HG03571 (cell line): Measurements from ENCODE around the gene P2RY8.
"Not testable (repeated sequence)": the region's sequence is repeated elsewhere in the genome, so short reads cannot be mapped to it uniquely, and the experiment has no call there.

Source experiments
- ATAC-seq: cut with Tn5 transposase; IDR thresholded peaks from one replicate; pipeline ENCODE4 v1.9.1; 2021; ENCODE audit not compliant: unreplicated experiment

The P2RY8 gene

GRCh38 chrX:1447969-1448572 lies 88.9 kb downstream of the P2RY8 start:
- ATAC-seq, result not testable (repeated sequence)

- ATAC-seq, result not testable (repeated sequence)
Observed at GRCh38 chrX:1446984-1447968, 89.7 kb downstream of the P2RY8 start.

GRCh38 chrX:1444561-1445500 lies 92.2 kb downstream of the P2RY8 start:
- ATAC-seq, result no peak

- ATAC-seq, result no peak
Observed at GRCh38 chrX:1443496-1444075, 93.4 kb downstream of the P2RY8 start.

- ATAC-seq, result no peak
Observed at GRCh38 chrX:1442724-1443367, 94.1 kb downstream of the P2RY8 start.

DNA sequence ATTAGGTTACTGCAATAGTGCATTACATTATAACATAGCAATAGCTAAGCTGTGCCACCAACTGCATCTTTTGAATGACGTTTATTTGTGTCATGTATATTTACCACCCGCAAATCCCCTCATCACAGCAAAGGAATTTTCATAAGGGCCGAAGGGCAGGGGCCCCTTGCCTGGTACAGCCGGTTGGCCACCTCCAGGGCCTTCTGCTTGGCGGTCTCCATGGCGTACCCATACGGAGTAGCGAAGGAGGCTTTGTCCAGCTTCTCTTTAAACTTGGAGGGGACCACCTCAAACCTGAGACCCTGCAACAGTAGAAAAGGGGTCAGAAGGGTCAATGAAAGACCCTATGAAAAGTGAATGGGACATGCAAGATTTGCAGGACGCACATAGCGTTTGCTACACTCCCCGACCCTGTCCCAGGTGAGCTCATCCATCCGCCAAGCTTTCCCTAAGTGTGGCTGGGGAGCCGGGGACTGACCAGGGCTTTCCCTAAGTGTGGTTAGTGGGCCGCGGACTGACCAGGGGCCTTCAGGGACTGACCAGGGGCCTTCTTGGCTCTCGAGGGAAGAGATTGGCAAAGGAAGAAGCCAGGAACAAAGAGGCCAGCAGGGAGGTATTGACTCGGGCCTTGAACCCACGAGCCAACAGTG lies 94.8 kb downstream of the P2RY8 start:
- no peak for ATAC-seq

- no peak for ATAC-seq
Observed at GRCh38 chrX:1440506-1440905, 96.5 kb downstream of the P2RY8 start.

DNA sequence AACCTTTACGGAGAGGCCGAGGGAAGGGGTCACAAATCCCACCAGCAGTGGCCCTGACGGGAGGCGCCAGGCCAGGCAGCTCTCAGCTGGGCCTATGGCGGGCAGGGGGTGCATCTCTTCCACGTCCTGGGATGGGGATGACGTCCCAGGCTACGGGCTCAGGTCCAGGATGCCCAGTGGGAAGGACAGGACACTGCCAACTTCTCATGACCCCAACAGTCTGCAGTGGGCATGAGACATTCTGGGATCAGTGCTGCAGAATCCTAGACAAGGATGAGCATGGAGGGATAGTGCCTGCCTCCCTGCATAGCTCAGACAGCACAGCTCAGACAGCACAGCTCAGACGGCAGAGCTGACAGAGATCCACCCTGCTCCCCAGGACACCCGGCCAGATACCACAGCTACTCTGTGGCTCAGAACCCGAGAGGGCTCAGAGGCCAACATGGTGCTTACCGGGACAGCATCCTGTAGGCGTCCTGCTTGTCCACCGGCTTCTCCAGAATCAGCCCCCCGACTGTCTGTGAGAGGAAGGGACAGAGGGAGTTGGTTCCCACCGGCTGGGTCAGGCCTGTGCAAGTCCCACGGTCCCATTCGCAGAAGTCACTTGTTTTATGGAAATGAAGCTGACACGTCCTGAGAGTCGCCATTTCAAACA lies 101.6 kb downstream of the P2RY8 start:
- no peak for ATAC-seq

GRCh38 chrX:1434871-1435240 lies 102.1 kb downstream of the P2RY8 start:
- ATAC-seq, result no peak

DNA sequence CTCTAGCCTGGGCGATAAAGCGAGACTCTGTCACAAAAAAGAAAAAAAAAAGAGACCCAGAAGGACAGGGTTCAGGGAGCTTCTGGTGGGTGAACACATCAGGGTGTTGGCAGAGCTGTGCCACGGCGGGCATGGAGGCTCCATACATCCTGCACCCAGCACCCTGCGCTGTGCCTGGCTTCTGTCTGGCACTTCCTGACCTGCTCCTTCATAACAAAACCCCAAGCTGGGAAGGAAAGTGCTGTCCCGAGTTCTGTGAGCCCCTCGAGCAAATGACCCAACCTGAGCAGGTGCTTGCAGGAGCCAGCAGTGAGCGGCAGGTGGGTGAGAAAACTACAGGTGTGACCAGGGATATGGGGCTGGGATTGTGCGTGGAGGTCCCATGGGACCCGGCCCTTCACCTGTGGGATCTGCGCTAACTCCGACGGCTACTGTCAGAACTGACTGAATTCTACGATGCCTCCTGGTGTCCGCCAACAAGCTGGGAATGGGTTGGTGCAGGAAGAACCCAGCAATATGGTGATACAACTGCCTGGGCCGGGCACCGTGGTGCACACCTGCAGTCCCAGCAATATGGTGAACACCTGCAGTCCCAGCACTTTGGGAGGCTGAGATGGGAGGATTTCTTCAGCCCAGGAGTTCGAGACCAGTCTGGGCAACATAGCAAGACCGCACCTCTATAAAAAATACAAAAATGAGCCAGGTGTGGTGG lies 103.2 kb downstream of the P2RY8 start:
- ATAC-seq, result no peak

DNA sequence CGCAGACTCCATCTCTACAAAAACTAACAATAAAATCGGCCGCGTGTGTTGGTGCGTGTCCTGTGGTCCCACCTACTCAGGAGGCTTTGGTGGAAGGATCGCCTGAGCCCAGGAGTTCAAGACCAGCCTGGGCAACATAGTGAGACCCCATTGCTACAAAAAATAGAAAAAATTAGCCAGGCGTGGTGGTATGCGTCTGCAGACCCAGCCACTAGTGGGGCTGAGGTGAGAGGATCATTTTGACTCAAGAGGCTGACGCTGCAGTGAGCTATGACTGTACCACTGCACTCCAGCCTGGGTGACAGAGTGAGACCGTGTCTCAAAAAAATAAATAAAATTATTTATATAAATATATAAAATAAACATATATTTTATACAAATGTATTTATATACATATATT lies 106.5 kb downstream of the P2RY8 start:
- ATAC-seq, result no peak

DNA sequence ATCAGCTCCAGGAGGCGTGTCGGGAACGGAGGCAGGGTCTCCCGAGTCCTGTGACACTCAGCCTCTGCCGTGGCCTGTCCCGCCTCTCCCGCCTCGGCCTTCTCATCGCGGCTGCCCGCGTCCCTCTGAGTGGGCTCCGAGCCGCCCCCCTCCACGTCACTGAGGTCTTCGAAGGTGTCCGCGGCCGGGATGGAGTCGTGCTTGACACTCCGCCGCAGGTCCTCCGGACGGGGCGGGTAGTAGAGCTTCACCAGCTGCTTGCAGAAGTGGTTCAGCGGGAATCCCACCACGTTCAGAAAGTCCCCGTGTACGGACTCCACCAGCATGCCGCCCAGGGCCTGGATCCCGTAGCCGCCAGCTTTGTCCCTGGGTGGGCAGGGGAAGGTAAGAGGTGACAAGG lies 109.2 kb downstream of the P2RY8 start:
- no peak for ATAC-seq

- ATAC-seq, result not testable (repeated sequence)
Observed at GRCh38 chrX:1426321-1426720, 110.7 kb downstream of the P2RY8 start.

GRCh38 chrX:1425381-1425780 lies 111.6 kb downstream of the P2RY8 start:
- no peak for ATAC-seq

- ATAC-seq, result no peak
Observed at GRCh38 chrX:1424147-1424851, 112.7 kb downstream of the P2RY8 start.

- ATAC-seq, result no peak
Observed at GRCh38 chrX:1423215-1423614, 113.8 kb downstream of the P2RY8 start.

DNA sequence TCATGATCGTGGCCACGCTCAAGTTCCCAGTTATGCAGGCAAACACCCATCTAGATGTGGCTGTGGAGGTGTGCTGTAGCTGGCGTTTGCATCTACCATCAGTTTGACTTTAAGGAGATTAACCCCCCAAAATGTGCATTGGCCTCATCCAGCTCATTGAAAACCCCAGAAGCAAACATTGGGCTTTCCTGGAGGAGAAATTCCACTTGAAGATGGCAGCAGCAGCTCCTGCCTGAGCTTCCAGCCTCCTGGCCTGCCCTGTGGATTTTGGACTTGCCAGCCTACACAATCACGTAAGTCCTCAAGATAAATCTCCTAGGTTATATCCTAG lies 114.9 kb downstream of the P2RY8 start:
- no peak for ATAC-seq

DNA sequence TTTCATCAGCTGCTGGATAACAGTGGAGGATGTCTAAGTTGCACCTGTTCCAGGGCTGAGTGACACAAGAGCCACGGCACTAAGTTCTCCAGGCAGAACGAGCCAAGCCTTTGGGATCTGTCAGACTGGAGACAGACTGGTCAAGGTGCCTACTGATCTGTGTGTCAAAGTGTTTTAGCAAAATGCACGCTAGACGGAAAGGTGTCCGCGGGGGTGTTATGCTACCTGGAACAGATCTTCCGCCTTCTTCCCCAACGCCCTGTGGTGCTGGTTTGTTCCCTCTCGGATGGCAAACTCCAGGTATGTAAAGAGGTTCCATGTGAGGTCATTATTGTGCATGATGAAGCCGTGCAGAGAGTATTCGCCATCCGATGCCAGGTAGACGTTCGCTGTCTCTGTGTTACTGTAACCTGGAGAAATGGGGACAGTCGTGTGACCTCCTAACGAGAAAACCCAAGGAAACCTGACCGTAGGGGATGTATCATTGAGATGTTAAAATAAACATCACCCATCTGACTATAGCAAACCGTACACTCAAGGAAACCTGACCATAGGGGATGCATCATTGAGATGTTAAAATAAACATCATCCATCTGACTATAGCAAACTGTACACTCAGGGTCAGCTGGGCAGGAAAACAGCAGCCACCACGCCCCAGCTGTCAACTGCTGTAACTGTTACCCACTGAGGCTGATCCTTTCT lies 115.4 kb downstream of the P2RY8 start:
- no peak for ATAC-seq
